Fibroblast of lung (primary cell): ENCODE measurements around the gene SLC35F3.

ENCODE experiments used
- EZH2 ChIP-seq: IDR thresholded peaks from 2 replicates; pipeline ENCODE4 v1.5.1; 2012; ENCODE audit warnings: low read length, control low read depth, mild to moderate bottlenecking; ENCODE audit errors: missing control alignments
- TF ChIP-seq, protein P1 (sequence below), 2 donors: IDR thresholded peaks in 1 of 2; conservative IDR thresholded peaks in 1 of 2; 1 replicate in 1 of 2; 2 replicates in 1 of 2; pipeline ENCODE4 v1.5.1; 2011 to 2012; ENCODE audit warnings: low read length in 2 of 2, control low read depth in 1 of 2, inconsistent platforms in 1 of 2, low read depth in 1 of 2, mild to moderate bottlenecking in 1 of 2

DNA sequence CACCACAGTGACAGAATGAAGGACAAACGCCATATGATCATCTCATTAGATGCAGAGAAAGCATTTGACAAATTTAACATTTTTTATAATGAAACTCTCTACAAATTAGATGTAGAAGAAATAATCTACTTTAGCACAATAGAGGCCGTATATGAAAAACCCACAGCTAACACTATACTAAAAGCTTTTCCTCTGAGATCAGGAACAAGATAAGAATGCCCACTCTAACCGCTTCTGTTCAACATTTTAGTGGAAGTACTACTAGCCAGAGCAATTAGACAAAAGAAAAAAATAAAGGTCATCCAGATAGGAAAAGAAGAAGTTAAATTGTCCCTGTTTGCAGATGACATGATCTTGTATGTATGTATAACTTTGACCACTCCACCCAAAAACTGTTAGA lies 109.7 kb downstream of the SLC35F3 start:
- TF ChIP-seq, protein P1, sequence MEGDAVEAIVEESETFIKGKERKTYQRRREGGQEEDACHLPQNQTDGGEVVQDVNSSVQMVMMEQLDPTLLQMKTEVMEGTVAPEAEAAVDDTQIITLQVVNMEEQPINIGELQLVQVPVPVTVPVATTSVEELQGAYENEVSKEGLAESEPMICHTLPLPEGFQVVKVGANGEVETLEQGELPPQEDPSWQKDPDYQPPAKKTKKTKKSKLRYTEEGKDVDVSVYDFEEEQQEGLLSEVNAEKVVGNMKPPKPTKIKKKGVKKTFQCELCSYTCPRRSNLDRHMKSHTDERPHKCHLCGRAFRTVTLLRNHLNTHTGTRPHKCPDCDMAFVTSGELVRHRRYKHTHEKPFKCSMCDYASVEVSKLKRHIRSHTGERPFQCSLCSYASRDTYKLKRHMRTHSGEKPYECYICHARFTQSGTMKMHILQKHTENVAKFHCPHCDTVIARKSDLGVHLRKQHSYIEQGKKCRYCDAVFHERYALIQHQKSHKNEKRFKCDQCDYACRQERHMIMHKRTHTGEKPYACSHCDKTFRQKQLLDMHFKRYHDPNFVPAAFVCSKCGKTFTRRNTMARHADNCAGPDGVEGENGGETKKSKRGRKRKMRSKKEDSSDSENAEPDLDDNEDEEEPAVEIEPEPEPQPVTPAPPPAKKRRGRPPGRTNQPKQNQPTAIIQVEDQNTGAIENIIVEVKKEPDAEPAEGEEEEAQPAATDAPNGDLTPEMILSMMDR (conservative IDR thresholded peaks at IDR 0.05 in 1 of 2, IDR thresholded peaks at IDR 0.05 in 1 of 2; ENCODE audit: low read depth in 1 of 2, low read length in 2 of 2) = no peak
- no peak for TF ChIP-seq EZH2
